ENCODE measurements around the gene AS3MT.

- TF ChIP-seq POLR2AphosphoS5 (IDR thresholded peaks at IDR 0.05) (no peak), CTCF (IDR thresholded peaks at IDR 0.05) (no peak)
Measured at GRCh38 chr10:102935939-102936605, 66.8 kb downstream of the AS3MT start.

Measured in breast epithelium (tissue), 3 donors.